ENCODE results near the gene GRM2. TPM values are rescaled to one million over a fixed set of nuclear protein-coding genes. Genes with fewer than 3 reads are reported as not detected.

The GRM2 gene
- under 1 TPM in 7 of 9 donors, not detected in 2; 0.04 to 0.26 (median 0.14) TPM for total RNA-seq
- under 1 TPM in 2 of 3 donors, not detected in 1; 0.34 to 0.48 TPM for polyA plus RNA-seq
- long read RNA-seq, donor 1 = 0 reads
- long read RNA-seq, donor 2 = 0 reads
- long read RNA-seq, donor 3 = 0 reads
- long read RNA-seq, donor 4 = 0 reads
- long read RNA-seq, donor 5 = 0 reads
- long read RNA-seq, donor 6 = 0 reads
- long read RNA-seq, donor 7 = 0 reads
- long read RNA-seq, donor 8 = 0 reads
- long read RNA-seq, donor 9 = 0 reads
- long read RNA-seq, donor 10 = 0 reads

DNA sequence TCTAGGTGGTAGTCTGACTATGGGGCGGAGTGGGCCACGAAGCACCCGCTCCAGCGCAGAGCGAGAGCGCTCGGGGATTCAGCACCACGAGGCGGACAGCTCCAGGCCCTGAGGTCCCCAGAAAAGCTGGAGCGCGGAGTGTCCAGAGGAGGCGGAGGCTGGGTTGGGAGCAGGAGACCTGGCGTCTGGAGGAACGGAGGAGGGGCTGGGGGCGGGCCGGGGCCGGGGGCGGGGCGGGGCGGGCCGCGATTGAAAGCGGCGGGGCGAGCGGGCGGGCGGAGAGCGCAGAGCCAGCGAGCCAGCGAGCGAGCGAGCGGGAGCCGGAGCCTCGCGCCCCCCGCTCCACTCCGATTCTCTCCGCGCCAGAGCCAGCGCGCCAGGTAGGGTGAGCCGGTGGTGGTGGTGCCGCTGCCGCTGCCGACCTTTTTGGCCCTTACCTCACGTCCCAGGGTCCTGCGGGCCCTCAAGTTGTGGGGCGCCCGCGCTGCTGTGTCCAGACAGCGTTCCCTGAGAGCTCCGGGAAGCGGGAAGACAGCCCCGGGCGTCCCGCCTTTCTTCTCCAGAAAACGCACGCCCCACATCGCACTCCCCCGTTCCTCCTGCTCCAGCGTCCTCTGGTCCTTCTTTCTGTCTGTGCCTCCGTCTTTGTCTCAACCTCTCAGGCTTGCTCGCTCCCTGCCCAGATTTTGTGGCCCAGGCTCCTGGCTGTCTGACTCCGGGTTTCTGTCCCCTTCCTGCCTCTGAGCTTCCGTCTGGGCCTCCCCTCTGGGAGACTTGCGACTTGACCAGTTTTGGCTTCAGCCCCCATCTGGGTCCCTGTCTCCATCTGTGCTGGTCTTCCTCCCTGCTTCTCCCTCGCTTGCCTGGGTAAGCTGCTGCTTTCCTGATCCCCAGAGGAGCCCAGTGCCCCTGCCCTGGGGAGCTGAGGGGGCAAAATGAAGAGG is at the start of gene GRM2:
Gene GRM2, plus strand, starts transcription at position 281 of the 944 bp plus-strand sequence. CDS start 1,916 bp downstream, outside the sequence.
- peak within 1 kb of the TSS in 1 of 4 donors; percentile 42 for H3K4me3 ChIP-seq
- no peaks in the 10 kb centered on the region for H3K27me3 ChIP-seq
- no peaks in the 10 kb centered on the region for H3K9me3 ChIP-seq (replicated peaks in 1 of 3)
- H3K27ac ChIP-seq = no peak within 1 kb of the TSS
- H3K4me1 ChIP-seq (replicated peaks in 1 of 2) = peaks cover 0 to 5% of the 10 kb centered on the region in 2 donors
- 5 to 22% (median 7%) methylated on average over 21 to 69 of the region's 69 CpGs for WGBS, 4 donors
- peaks cover 0 to 12% of the 10 kb centered on the region in 2 donors for H3K36me3 ChIP-seq (replicated peaks in 1 of 2)
- TF ChIP-seq, protein P1, sequence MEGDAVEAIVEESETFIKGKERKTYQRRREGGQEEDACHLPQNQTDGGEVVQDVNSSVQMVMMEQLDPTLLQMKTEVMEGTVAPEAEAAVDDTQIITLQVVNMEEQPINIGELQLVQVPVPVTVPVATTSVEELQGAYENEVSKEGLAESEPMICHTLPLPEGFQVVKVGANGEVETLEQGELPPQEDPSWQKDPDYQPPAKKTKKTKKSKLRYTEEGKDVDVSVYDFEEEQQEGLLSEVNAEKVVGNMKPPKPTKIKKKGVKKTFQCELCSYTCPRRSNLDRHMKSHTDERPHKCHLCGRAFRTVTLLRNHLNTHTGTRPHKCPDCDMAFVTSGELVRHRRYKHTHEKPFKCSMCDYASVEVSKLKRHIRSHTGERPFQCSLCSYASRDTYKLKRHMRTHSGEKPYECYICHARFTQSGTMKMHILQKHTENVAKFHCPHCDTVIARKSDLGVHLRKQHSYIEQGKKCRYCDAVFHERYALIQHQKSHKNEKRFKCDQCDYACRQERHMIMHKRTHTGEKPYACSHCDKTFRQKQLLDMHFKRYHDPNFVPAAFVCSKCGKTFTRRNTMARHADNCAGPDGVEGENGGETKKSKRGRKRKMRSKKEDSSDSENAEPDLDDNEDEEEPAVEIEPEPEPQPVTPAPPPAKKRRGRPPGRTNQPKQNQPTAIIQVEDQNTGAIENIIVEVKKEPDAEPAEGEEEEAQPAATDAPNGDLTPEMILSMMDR (IDR thresholded peaks at IDR 0.05) = peak in 2 of 6 experiments; percentile 4 to 23
- no peak for TF ChIP-seq POLR2A (IDR thresholded peaks at IDR 0.05)
- DNase-seq = peak; percentile 84 to 93 (median 87)
- intact Hi-C loops (cut with DNase I) = no loop called here

DNA sequence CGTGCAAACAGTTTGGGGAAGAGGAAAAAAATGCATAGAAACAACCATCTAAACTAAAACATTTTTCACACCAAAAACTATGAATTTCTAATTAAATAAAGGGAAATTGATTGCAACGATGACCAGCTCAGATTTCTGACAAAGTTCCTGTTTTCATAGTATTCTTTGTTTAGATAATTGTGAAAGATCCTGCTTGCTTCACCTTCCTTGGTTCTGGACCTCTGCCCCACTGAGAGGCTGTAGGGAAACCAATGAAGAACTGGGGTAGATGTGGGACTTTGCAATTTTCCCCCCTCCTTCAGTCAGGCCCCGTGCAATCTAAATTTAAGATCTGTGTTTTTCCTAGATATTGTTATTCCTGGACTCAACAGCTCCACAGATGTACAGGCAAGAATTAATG is 49.6 kb upstream of the GRM2 start:
- Histone ChIP-seq H3K4me1 (replicated peaks in 1 of 2) (no peaks in the 10 kb centered on the region), H3K4me3 (no peak overlapping the region), H3K36me3 (replicated peaks in 1 of 2) (peaks cover 0 to 56% of the 10 kb centered on the region in 2 donors), H3K27ac (no peak overlapping the region), H3K27me3 (no peaks in the 10 kb centered on the region), H3K9me3 (replicated peaks in 1 of 3) (no peaks in the 10 kb centered on the region)
- 78 to 90% (median 88%) methylated on average over 3 of the region's 3 CpGs for WGBS, 4 donors
- DNase-seq = no peak
- intact Hi-C loops (cut with DNase I) = no loop called here
- no peak for TF ChIP-seq POLR2A (IDR thresholded peaks at IDR 0.05)
- TF ChIP-seq, protein P1 (IDR thresholded peaks at IDR 0.05) = no peak

DNA sequence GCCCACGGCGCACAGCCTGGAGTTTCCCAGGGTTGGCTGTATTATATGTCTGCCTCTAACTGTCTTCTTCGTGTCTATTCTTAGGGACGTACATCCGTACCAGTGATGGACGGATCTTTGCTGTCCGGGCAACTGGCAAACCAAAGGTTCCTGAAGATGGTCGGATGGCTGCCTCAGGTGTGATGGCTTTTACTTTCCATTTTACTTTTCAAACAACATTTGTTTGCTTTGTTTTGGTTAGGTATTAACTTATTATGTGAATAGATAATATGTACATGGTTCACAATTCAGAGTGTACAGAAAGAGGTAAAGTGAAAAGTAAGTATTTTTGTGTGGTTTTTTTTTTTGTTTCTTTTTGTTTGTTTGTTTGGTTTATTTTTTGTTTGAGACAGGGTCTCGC is 46.9 kb upstream of the GRM2 start:
- Histone ChIP-seq H3K27ac (no peak overlapping the region), H3K9me3 (replicated peaks in 1 of 3) (no peaks in the 10 kb centered on the region), H3K27me3 (no peaks in the 10 kb centered on the region), H3K36me3 (replicated peaks in 1 of 2) (peaks cover 0 to 66% of the 10 kb centered on the region in 2 donors), H3K4me1 (replicated peaks in 1 of 2) (no peaks in the 10 kb centered on the region), H3K4me3 (no peak overlapping the region)
- TF ChIP-seq, protein P1 (IDR thresholded peaks at IDR 0.05) = no peak
- no peak for TF ChIP-seq POLR2A (IDR thresholded peaks at IDR 0.05)
- WGBS, 4 donors = 95 to 96% (median 96%) methylated on average over 9 of the region's 9 CpGs
- intact Hi-C loops (cut with DNase I) = no loop called here
- DNase-seq = no peak

DNA sequence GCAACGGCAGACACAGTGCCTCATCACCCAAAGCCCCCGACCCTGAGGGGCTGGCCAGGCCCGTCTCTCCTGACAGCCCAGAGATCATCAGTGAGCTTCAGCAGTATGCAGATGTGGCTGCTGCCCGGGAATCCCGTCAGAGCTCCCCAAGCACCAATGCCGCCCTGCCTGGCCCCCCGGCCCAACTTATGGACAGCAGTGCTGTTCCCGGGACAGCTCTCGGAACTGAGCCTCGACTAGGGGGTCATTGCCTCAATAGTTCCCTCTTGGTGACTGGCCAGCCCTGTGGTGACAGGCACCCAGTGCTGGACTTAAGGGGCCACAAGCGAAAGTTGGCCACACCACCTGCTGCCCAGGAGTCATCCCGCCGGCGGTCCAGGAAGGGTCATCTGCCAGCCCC is 44.4 kb upstream of the GRM2 start:
- no peak overlapping the region for H3K4me3 ChIP-seq
- TF ChIP-seq POLR2A (IDR thresholded peaks at IDR 0.05) = no peak
- TF ChIP-seq, protein P1 (IDR thresholded peaks at IDR 0.05) = no peak
- H3K9me3 ChIP-seq (replicated peaks in 1 of 3) = no peaks in the 10 kb centered on the region
- intact Hi-C loops (cut with DNase I) = no loop called here
- H3K36me3 ChIP-seq (replicated peaks in 1 of 2) = peaks cover 0 to 47% of the 10 kb centered on the region in 2 donors
- no peak for DNase-seq
- 95 to 100% (median 95%) methylated on average over 1 to 14 of the region's 14 CpGs for whole genome bisulfite sequencing, 4 donors
- H3K4me1 ChIP-seq (replicated peaks in 1 of 2) = no peaks in the 10 kb centered on the region
- no peaks in the 10 kb centered on the region for H3K27me3 ChIP-seq
- H3K27ac ChIP-seq = no peak overlapping the region

Data from adrenal gland (tissue), 19 donors.